RKO (cell line): ENCODE measurements around the gene SCAP.
"Not testable (repeated sequence)": the region's sequence is repeated elsewhere in the genome, so short reads cannot be mapped to it uniquely, and the experiment has no call there.

Source experiments
- DNase-seq: peaks from one replicate; pipeline ENCODE4 v3.0.0-alpha.2; 2016; ENCODE audit warnings: low spot score

SCAP gene

GRCh38 chr3:47475570-47476329, at the start of gene SCAP:
SCAP (minus strand) TSS chr3:47475941; CDS start chr3:47442993, 32,948 bp downstream.
- peak; percentile 88 for DNase-seq

GRCh38 chr3:47523310-47524073, 47.8 kb upstream of the SCAP start:
- no peak for DNase-seq

- peak; percentile 94 for DNase-seq
These were observed 46.6 kb upstream of the SCAP start for GRCh38 chr3:47522082-47522987.

- DNase-seq: no peak
These were observed 45.0 kb upstream of the SCAP start for GRCh38 chr3:47520756-47521155.

GRCh38 chr3:47517937-47518336, 42.2 kb upstream of the SCAP start:
- DNase-seq: no peak

GRCh38 chr3:47515864-47516319, 40.2 kb upstream of the SCAP start:
- DNase-seq: no peak

- no peak for DNase-seq
These were observed 39.4 kb upstream of the SCAP start for GRCh38 chr3:47515100-47515499.

GRCh38 chr3:47513125-47513929, 37.6 kb upstream of the SCAP start, which contains the start of gene ELP6:
ELP6 (minus strand) TSS chr3:47513712; CDS start chr3:47513590, 122 bp downstream.
- peak; percentile 96 for DNase-seq

- peak; percentile 38 for DNase-seq
These were observed 36.8 kb upstream of the SCAP start for GRCh38 chr3:47512416-47513124.

GRCh38 chr3:47505267-47505666, 29.5 kb upstream of the SCAP start:
- not testable (repeated sequence) for DNase-seq

GRCh38 chr3:47504113-47504512, 28.4 kb upstream of the SCAP start:
- no peak for DNase-seq

- DNase-seq: no peak
These were observed 27.3 kb upstream of the SCAP start for GRCh38 chr3:47503033-47503432.

- DNase-seq: no peak
These were observed 21.2 kb upstream of the SCAP start for GRCh38 chr3:47496892-47497291.

- DNase-seq: no peak
These were observed 20.1 kb upstream of the SCAP start for GRCh38 chr3:47495886-47496285.

GRCh38 chr3:47495111-47495510, 19.4 kb upstream of the SCAP start:
- no peak for DNase-seq

GRCh38 chr3:47491777-47492176, 16.0 kb upstream of the SCAP start:
- no peak for DNase-seq

- no peak for DNase-seq
These were observed 15.4 kb upstream of the SCAP start for GRCh38 chr3:47491186-47491585.

- DNase-seq: no peak
These were observed 11.5 kb upstream of the SCAP start for GRCh38 chr3:47487265-47487664.

- no peak for DNase-seq
These were observed 10.1 kb upstream of the SCAP start for GRCh38 chr3:47485812-47486211.

- no peak for DNase-seq
These were observed 6.6 kb upstream of the SCAP start for GRCh38 chr3:47482366-47482765.

GRCh38 chr3:47481763-47482162, 6.0 kb upstream of the SCAP start:
- DNase-seq: not testable (repeated sequence)
